ENCODE measurements around the gene CSTPP1.
"Not testable (repeated sequence)": the region's sequence is repeated elsewhere in the genome, so short reads cannot be mapped to it uniquely, and the experiment has no call there.

- not testable (repeated sequence) for TF ChIP-seq POLR2A, CTCF (IDR thresholded peaks at IDR 0.05)
Measured at GRCh38 chr11:46928701-46929100, 7.9 kb upstream of the CSTPP1 start.

Measured in right lobe of liver (tissue), 4 donors.